Upper lobe of right lung (tissue), 1 donor: ENCODE results near the gene ARID1B. TPM values are rescaled to one million over a fixed set of nuclear protein-coding genes. Genes with fewer than 3 reads are reported as not detected.
A peak's percentile ranks its signal among the peaks of the same experiment; 100 is the strongest.

Source experiments
- ATAC-seq: fragments of 200-7000 bp; cut with Tn5 transposase; one replicate; pipeline ENCODE4 v1.9.1; 2020; ENCODE audit warnings: mild to moderate bottlenecking, moderate library complexity
- DNase-seq: peaks from one replicate; pipeline ENCODE4 v3.0.0-alpha.2; 2020
- H3K27ac ChIP-seq: fragments of 200-600 bp; one replicate; pipeline ENCODE4 v1.8.0; 2022
- H3K27me3 ChIP-seq: fragments of 200-600 bp; one replicate; pipeline ENCODE4 v1.8.0; 2022; ENCODE audit warnings: mild to moderate bottlenecking
- H3K36me3 ChIP-seq: fragments of 200-600 bp; one replicate; pipeline ENCODE4 v1.8.0; 2022
- H3K4me1 ChIP-seq: fragments of 200-600 bp; one replicate; pipeline ENCODE4 v1.8.0; 2022
- H3K4me3 ChIP-seq: fragments of 200-600 bp; one replicate; pipeline ENCODE4 v1.8.0; 2022; ENCODE audit warnings: mild to moderate bottlenecking
- H3K9me3 ChIP-seq: fragments of 200-600 bp; one replicate; pipeline ENCODE4 v1.8.0; 2022
- CTCF ChIP-seq: fragments of 200-600 bp; IDR thresholded peaks from one replicate; pipeline ENCODE4 v1.8.0; 2022; ENCODE audit warnings: antibody characterized with exemption
- intact Hi-C: fragments of 100-400 bp; cut with DNase I; formaldehyde crosslinking; loops from one replicate; pipeline ENCODE4 v1.11.0; 2022
- total RNA-seq: library from RNA; stranded (reverse); fragmentation: NEBNext Ultra II Directional; extraction: Animal tissue kit (Norgen Biotek cat#: 25700); gene quantifications from one replicate; pipeline ENCODE4 v1.2.1, GENCODE V29; 2021
- donor health status: DM: no; HTN: yes; CAD: no; lungs with severe emphysema.

The ARID1B gene
- total RNA-seq, 1 donor from 2014 or later = 80.4 TPM

DNA sequence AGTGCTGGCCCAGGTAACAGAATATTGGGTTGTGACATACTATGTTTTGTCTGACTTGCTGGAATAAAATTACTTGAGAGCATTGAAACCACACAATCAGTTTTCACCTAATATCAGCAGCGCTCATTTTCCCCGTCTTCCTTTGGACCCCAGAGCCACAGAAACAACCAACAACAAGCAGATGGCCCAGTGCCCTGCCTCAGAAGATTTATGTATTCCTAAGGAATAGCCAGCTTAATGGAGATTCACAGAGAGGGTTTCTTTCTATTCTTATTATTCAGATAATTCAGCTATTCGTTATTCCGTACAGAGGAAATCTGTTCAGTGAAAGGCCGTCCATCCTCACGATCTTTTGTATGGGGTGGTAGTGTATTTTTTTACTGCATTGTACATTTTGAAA is 391.3 kb downstream of the ARID1B start:
- TF ChIP-seq CTCF = no peak
- ATAC-seq = no peak
- no peak for DNase-seq
- Histone ChIP-seq H3K27me3 (no peaks in the 10 kb centered on the region), H3K36me3 (peaks cover 39% of the 10 kb centered on the region), H3K4me3 (no peak overlapping the region), H3K27ac (no peak overlapping the region), H3K9me3 (no peaks in the 10 kb centered on the region), H3K4me1 (no peaks in the 10 kb centered on the region)
- intact Hi-C loops = no loop called here

DNA sequence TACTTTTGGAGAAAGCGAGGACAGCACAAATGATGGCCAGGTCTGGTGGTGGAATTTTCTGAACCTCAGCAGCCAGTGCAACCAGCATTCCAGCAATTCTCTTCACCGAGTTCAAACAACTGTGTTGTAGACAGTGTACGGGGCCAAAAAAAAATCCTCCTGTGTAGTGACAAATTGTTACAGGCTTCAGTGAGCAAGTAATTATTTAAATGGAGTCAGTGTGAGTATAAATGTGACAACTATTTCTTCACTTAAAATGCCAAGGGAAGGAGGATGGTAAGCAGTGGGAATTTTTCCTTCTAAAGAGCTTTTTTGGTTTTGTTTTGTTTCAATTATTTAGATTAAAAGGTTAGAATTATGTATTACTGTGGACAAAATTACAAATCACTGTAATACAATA is 392.0 kb downstream of the ARID1B start:
- H3K9me3 ChIP-seq = no peaks in the 10 kb centered on the region
- TF ChIP-seq CTCF = no peak
- H3K4me1 ChIP-seq = no peaks in the 10 kb centered on the region
- peaks cover 39% of the 10 kb centered on the region for H3K36me3 ChIP-seq
- no peak overlapping the region for H3K27ac ChIP-seq
- intact Hi-C loops = no loop called here
- ATAC-seq (no peak), DNase-seq (no peak)
- H3K27me3 ChIP-seq = no peaks in the 10 kb centered on the region
- H3K4me3 ChIP-seq = no peak overlapping the region

- Histone ChIP-seq H3K36me3 (peaks cover 39% of the 10 kb centered on the region), H3K9me3 (no peaks in the 10 kb centered on the region), H3K4me1 (no peaks in the 10 kb centered on the region), H3K4me3 (no peak overlapping the region), H3K27me3 (no peaks in the 10 kb centered on the region), H3K27ac (no peak overlapping the region)
- TF ChIP-seq CTCF = no peak
- DNase-seq (no peak), ATAC-seq (peak; percentile 81)
- intact Hi-C loops = no loop called here
Observed at GRCh38 chr6:157169656-157170055, 392.5 kb downstream of the ARID1B start.

- no peaks in the 10 kb centered on the region for H3K4me1 ChIP-seq
- H3K4me3 ChIP-seq = no peak overlapping the region
- H3K36me3 ChIP-seq = peaks cover 39% of the 10 kb centered on the region
- TF ChIP-seq CTCF = no peak
- H3K9me3 ChIP-seq = no peaks in the 10 kb centered on the region
- DNase-seq (no peak), ATAC-seq (no peak)
- no peak overlapping the region for H3K27ac ChIP-seq
- intact Hi-C loops = no loop called here
- H3K27me3 ChIP-seq = no peaks in the 10 kb centered on the region
Observed at GRCh38 chr6:157170535-157170934, 393.4 kb downstream of the ARID1B start.

- intact Hi-C loops = no loop called here
- Histone ChIP-seq H3K4me1 (no peaks in the 10 kb centered on the region), H3K4me3 (no peak overlapping the region), H3K27me3 (no peaks in the 10 kb centered on the region), H3K36me3 (peaks cover 40% of the 10 kb centered on the region), H3K27ac (no peak overlapping the region), H3K9me3 (no peaks in the 10 kb centered on the region)
- no peak for TF ChIP-seq CTCF
- DNase-seq (no peak), ATAC-seq (no peak)
Observed at GRCh38 chr6:157171801-157172200, 394.6 kb downstream of the ARID1B start.

- Histone ChIP-seq H3K9me3 (no peaks in the 10 kb centered on the region), H3K4me3 (no peak overlapping the region), H3K27me3 (no peaks in the 10 kb centered on the region), H3K36me3 (peaks cover 35% of the 10 kb centered on the region), H3K27ac (no peak overlapping the region), H3K4me1 (no peaks in the 10 kb centered on the region)
- no peak for TF ChIP-seq CTCF
- intact Hi-C loops = no loop called here
- ATAC-seq (no peak), DNase-seq (no peak)
Observed at GRCh38 chr6:157172231-157172701, 395.1 kb downstream of the ARID1B start.
